DND-41 (cell line): ENCODE results near the gene DNAAF5.
"Not testable (repeated sequence)": the region's sequence is repeated elsewhere in the genome, so short reads cannot be mapped to it uniquely, and the experiment has no call there.

Source experiments
- ATAC-seq: fragments of 200-7000 bp; cut with Tn5 transposase; 3 replicates; pipeline ENCODE4 v1.9.1; 2021; ENCODE audit warnings: low read depth; ENCODE audit not compliant: insufficient read depth
- DNase-seq: peaks from one replicate; pipeline ENCODE4 v3.0.0-alpha.2; 2020
- H2AFZ ChIP-seq: 2 replicates; pipeline ENCODE4 v1.6.0; 2012; ENCODE audit warnings: low read depth, low read length
- H3K27ac ChIP-seq: 2 replicates; pipeline ENCODE4 v1.5.1; 2012; ENCODE audit warnings: low read length, inconsistent platforms
- H3K27me3 ChIP-seq: fragments of 200-600 bp; sonication (generic); 2 replicates; pipeline ENCODE4 v1.6.0; 2012; ENCODE audit warnings: low read length, mild to moderate bottlenecking, inconsistent platforms; ENCODE audit not compliant: insufficient read depth, poor library complexity
- H3K36me3 ChIP-seq: 2 replicates; pipeline ENCODE4 v1.5.1; 2012; ENCODE audit warnings: low read length, inconsistent platforms; ENCODE audit not compliant: insufficient read depth
- H3K4me1 ChIP-seq: 2 replicates; pipeline ENCODE4 v1.5.1; 2012; ENCODE audit warnings: mild to moderate bottlenecking, low read length; ENCODE audit not compliant: insufficient read depth
- H3K4me2 ChIP-seq: 2 replicates; pipeline ENCODE4 v1.6.0; 2012; ENCODE audit warnings: mild to moderate bottlenecking, moderate library complexity, low read length, inconsistent platforms; ENCODE audit not compliant: insufficient read depth
- H3K4me3 ChIP-seq, 2 experiments: fragments of 200-600 bp in 1 of 2; shearing (Covaris generic) in 1 of 2; 2 replicates each; pipeline ENCODE4 v1.5.1; 2012 to 2016; ENCODE audit warnings: inconsistent platforms in 2 of 2, low read length in 2 of 2, mild to moderate bottlenecking in 2 of 2, low read depth in 1 of 2, moderate library complexity in 1 of 2
- H3K79me2 ChIP-seq: 2 replicates; pipeline ENCODE4 v1.6.0; 2012; ENCODE audit warnings: low read length, inconsistent platforms; ENCODE audit not compliant: insufficient read depth
- H3K9ac ChIP-seq: 2 replicates; pipeline ENCODE4 v1.6.0; 2012; ENCODE audit warnings: low read depth, mild to moderate bottlenecking, inconsistent platforms, low read length, moderate library complexity
- H3K9me3 ChIP-seq: 2 replicates; pipeline ENCODE4 v1.5.1; 2012; ENCODE audit warnings: low read length, moderate library complexity, mild to moderate bottlenecking, inconsistent platforms; ENCODE audit not compliant: insufficient read depth, severe bottlenecking
- H4K20me1 ChIP-seq: 2 replicates; pipeline ENCODE4 v1.6.0; 2012; ENCODE audit warnings: low read length; ENCODE audit not compliant: insufficient read depth
- EZH2 ChIP-seq: IDR thresholded peaks from 3 replicates; pipeline ENCODE4 v1.6.1; 2012; ENCODE audit warnings: borderline replicate concordance, low read depth, mild to moderate bottlenecking, moderate library complexity, low read length, inconsistent platforms; ENCODE audit not compliant: severe bottlenecking
- TF ChIP-seq, protein P1 (sequence below): IDR thresholded peaks from 2 replicates; pipeline ENCODE4 v1.5.1; 2012; ENCODE audit warnings: borderline replicate concordance, low read length, moderate library complexity, mild to moderate bottlenecking; ENCODE audit not compliant: poor library complexity, severe bottlenecking; ENCODE audit errors: extremely low read depth

DNAAF5 gene

DNA sequence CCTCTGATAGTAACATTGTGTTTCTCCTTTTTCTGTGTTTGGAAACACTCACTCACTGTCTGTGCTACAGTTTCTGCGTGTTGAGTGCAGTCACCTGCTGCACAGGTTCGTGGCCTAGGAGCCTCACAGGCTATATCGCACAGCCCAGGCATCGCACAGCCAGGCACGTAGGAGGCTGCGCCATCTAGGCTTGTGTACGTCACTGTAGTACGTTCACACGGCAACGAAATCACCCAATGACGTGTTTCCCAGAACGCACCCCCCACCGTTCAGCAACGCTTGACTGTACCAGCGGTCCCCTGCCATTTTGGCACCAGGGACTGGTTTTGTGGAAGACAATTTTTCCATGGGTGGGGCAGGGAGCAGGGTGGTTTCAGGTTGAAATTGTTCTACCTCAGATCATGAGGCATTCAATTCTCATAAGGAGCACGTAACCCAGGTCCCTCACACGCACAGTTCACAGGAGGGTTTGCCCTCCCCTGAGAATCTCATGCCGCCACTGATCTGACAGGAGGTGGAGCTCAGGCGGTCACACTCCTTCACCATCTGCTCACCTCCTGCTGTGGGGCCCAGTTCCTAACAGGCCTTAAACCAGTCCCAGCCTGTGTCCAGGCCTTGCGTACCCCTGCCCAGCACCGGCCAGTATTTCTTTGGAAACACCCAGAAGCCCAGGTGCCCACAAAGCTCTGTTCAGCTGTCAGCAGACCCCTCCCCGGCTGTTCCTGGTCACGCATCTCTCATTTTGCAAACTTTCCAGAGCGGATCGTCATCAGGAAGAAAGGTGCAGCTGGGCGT, 23.8 kb downstream of the DNAAF5 start:
- H3K4me1 ChIP-seq: no peaks in the 10 kb centered on the region
- ATAC-seq (no peak), DNase-seq (no peak)
- peaks cover 46% of the 10 kb centered on the region for H4K20me1 ChIP-seq
- TF ChIP-seq, protein P1, sequence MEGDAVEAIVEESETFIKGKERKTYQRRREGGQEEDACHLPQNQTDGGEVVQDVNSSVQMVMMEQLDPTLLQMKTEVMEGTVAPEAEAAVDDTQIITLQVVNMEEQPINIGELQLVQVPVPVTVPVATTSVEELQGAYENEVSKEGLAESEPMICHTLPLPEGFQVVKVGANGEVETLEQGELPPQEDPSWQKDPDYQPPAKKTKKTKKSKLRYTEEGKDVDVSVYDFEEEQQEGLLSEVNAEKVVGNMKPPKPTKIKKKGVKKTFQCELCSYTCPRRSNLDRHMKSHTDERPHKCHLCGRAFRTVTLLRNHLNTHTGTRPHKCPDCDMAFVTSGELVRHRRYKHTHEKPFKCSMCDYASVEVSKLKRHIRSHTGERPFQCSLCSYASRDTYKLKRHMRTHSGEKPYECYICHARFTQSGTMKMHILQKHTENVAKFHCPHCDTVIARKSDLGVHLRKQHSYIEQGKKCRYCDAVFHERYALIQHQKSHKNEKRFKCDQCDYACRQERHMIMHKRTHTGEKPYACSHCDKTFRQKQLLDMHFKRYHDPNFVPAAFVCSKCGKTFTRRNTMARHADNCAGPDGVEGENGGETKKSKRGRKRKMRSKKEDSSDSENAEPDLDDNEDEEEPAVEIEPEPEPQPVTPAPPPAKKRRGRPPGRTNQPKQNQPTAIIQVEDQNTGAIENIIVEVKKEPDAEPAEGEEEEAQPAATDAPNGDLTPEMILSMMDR: no peak
- no peak for TF ChIP-seq EZH2
- H3K4me3 ChIP-seq: no peak overlapping the region
- H3K79me2 ChIP-seq: peaks cover 48% of the 10 kb centered on the region
- H3K9ac ChIP-seq: no peak overlapping the region
- no peaks in the 10 kb centered on the region for H3K9me3 ChIP-seq
- peaks cover 74% of the 10 kb centered on the region for H3K36me3 ChIP-seq
- H3K27ac ChIP-seq: no peak overlapping the region
- H3K27me3 ChIP-seq: no peaks in the 10 kb centered on the region
- no peak overlapping the region for H2AFZ ChIP-seq
- no peak overlapping the region for H3K4me2 ChIP-seq

- Histone ChIP-seq H3K27ac (no peak overlapping the region), H3K36me3 (peaks cover 84% of the 10 kb centered on the region)
These were observed 25.3 kb downstream of the DNAAF5 start for GRCh38 chr7:751826-752225.

GRCh38 chr7:752256-752655, 25.8 kb downstream of the DNAAF5 start:
- DNase-seq, ATAC-seq, H3K9me3 ChIP-seq: not testable (repeated sequence)

More at GRCh38 chr7:751826-752225, 25.3 kb downstream of the DNAAF5 start:
- H4K20me1 ChIP-seq: peaks cover 40% of the 10 kb centered on the region
- DNase-seq: no peak
- H3K9ac ChIP-seq: no peak overlapping the region
- H3K9me3 ChIP-seq: no peaks in the 10 kb centered on the region
- no peak overlapping the region for H3K4me2 ChIP-seq
- no peak overlapping the region for H3K4me3 ChIP-seq
- ATAC-seq: no peak
- H3K79me2 ChIP-seq: peaks cover 37% of the 10 kb centered on the region
- no peak for TF ChIP-seq EZH2
- TF ChIP-seq, protein P1: no peak
- no peaks in the 10 kb centered on the region for H3K27me3 ChIP-seq
- no peak overlapping the region for H2AFZ ChIP-seq
- no peaks in the 10 kb centered on the region for H3K4me1 ChIP-seq

GRCh38 chr7:753190-753589, 26.7 kb downstream of the DNAAF5 start:
- Histone ChIP-seq H3K79me2 (peaks cover 30% of the 10 kb centered on the region), H2AFZ (no peak overlapping the region), H3K4me3 (no peak overlapping the region), H4K20me1 (peaks cover 36% of the 10 kb centered on the region), H3K27me3 (no peaks in the 10 kb centered on the region), H3K4me1 (no peaks in the 10 kb centered on the region), H3K4me2 (no peak overlapping the region), H3K36me3 (peaks cover 94% of the 10 kb centered on the region), H3K9ac (no peak overlapping the region), H3K9me3 (no peaks in the 10 kb centered on the region), H3K27ac (no peak overlapping the region)
- DNase-seq: no peak
- TF ChIP-seq, protein P1: no peak
- no peak for TF ChIP-seq EZH2
- ATAC-seq: no peak

More at GRCh38 chr7:752256-752655, 25.8 kb downstream of the DNAAF5 start:
- Histone ChIP-seq H3K79me2 (peaks cover 33% of the 10 kb centered on the region), H4K20me1 (peaks cover 37% of the 10 kb centered on the region), H3K36me3 (peaks cover 85% of the 10 kb centered on the region)
- not testable (repeated sequence) for H3K9ac ChIP-seq, H2AFZ ChIP-seq, H3K4me1 ChIP-seq, H3K27ac ChIP-seq, H3K27me3 ChIP-seq, H3K4me2 ChIP-seq, H3K4me3 ChIP-seq
